Mucosa of stomach (tissue), 1 donor: ENCODE data around the gene RBBP5.

Source experiments
- H3K27me3 ChIP-seq: one replicate; pipeline ENCODE4 v1.7.0; 2013; ENCODE audit warnings: mild to moderate bottlenecking, low read length; ENCODE audit not compliant: control insufficient read depth, insufficient read depth
- H3K36me3 ChIP-seq: one replicate; pipeline ENCODE4 v1.7.0; 2013; ENCODE audit warnings: low read length; ENCODE audit not compliant: control insufficient read depth, insufficient read depth
- H3K4me1 ChIP-seq: one replicate; pipeline ENCODE4 v1.7.0; 2013; ENCODE audit warnings: mild to moderate bottlenecking, low read length; ENCODE audit not compliant: control insufficient read depth, insufficient read depth
- H3K4me3 ChIP-seq: one replicate; pipeline ENCODE4 v1.7.0; 2013; ENCODE audit warnings: low read length
- H3K9ac ChIP-seq: one replicate; pipeline ENCODE4 v1.7.0; 2013; ENCODE audit warnings: mild to moderate bottlenecking, low read length, moderate library complexity
- H3K9me3 ChIP-seq: one replicate; pipeline ENCODE4 v1.7.0; 2013; ENCODE audit warnings: mild to moderate bottlenecking, low read length, moderate library complexity; ENCODE audit not compliant: control insufficient read depth
- donor health status: Pancreatic carcinoma.

Gene RBBP5

DNA sequence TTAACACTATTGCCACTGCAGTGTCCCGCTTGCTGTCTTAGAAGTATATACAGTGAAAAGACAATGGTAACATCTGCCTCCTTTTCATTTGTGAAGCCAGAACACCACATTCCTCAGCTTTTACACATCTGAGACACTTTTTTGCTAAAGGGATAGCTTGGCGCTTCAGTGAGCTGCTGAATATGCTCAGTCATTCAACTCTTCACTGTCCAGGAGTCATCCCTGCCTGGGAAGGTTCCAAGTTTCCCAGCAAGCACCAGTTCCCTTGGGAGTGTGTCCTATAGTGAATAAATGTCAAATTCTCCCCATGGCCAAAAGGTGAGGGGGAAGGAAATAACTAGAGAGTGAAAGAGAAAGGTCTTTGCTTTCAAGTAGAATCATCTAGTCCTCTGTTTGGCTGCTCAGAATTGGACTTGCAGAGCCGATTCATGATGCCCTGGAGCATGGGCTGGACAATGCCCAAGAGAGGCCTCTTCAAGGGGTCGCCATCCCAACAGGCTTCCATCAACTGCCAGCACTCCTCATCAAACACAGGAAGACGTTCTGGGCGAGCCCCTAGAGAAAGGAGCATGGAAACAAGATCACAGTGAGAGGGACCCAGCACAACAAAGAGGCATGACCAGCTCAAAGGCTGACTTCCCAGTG lies 25.5 kb upstream of the RBBP5 start:
- no peaks in the 10 kb centered on the region for H3K9me3 ChIP-seq
- no peaks in the 10 kb centered on the region for H3K4me1 ChIP-seq
- H3K4me3 ChIP-seq, result no peak overlapping the region
- peaks cover 3% of the 10 kb centered on the region for H3K36me3 ChIP-seq
- no peak overlapping the region for H3K9ac ChIP-seq
- no peaks in the 10 kb centered on the region for H3K27me3 ChIP-seq

DNA sequence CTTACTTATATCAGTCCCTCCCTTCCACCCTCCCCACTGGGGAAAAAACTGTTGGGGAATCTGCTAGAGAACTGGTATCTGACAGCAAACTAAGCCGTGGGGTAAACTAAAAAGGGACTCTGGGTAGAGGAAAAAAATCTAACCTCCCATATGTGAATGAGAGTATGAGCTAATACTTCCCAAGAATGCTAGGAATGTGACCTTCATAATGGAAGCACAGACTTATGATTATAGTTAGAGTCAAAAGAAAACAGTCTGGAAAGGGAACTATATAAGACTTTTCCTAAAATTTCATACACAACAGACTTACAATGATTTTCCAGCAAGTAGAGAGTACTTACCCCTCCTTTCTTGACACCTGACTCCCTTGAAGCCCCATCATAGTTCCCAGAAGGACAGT lies 23.0 kb upstream of the RBBP5 start:
- no peak overlapping the region for H3K4me3 ChIP-seq
- no peaks in the 10 kb centered on the region for H3K27me3 ChIP-seq
- no peak overlapping the region for H3K9ac ChIP-seq
- no peaks in the 10 kb centered on the region for H3K9me3 ChIP-seq
- no peaks in the 10 kb centered on the region for H3K4me1 ChIP-seq
- peaks cover 3% of the 10 kb centered on the region for H3K36me3 ChIP-seq

DNA sequence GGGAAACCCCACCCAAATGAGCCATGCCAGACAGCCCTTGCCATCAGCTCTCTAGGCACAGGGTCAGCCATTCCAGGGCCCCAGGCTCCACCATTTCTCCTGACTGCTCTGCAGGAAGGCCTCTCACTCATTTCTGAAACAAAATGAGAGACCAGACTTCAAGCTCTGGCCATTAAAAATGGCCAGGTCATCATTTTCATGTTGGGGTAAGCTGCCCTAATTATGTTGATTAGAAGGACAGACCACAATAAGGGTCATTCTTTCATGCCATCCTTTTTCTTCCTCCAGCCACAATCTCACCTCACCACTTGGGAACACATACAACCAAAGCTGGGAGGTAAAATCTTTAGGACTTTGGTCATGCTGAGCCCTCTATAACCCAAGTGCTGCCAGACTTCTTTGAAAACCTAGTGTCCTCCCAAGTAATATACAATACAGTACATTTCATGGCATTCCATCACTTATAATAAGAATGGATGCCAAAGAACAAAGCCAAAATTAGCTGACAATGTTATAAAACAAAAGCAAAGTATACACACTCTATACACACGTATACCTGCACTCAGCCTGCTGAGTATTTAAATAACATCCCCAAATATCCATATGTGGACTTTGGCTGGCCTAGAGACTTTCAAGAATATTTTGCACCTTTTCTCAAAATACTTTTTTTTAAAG lies 22.4 kb upstream of the RBBP5 start:
- no peaks in the 10 kb centered on the region for H3K9me3 ChIP-seq
- H3K4me1 ChIP-seq, result no peaks in the 10 kb centered on the region
- H3K4me3 ChIP-seq, result no peak overlapping the region
- H3K27me3 ChIP-seq, result no peaks in the 10 kb centered on the region
- peaks cover 3% of the 10 kb centered on the region for H3K36me3 ChIP-seq
- H3K9ac ChIP-seq, result no peak overlapping the region

DNA sequence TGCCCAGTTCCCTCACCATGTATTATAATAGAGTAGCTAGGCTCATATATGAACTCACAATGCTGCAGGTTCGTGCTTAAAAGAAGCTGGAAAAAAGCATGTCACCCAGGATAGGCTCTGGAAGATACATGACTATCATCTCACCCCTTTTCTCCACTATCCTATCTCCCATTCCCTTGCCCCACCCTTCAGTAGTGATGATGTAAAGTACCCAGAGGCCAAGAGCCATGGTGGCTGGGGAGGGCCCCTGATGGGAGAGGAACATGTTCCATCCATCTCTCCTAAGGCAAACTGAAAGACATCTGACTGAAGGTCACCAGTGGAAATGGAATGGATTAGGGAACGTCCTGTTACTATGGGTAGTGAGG lies 20.3 kb upstream of the RBBP5 start:
- H3K4me3 ChIP-seq, result no peak overlapping the region
- no peak overlapping the region for H3K9ac ChIP-seq
- no peaks in the 10 kb centered on the region for H3K27me3 ChIP-seq
- H3K4me1 ChIP-seq, result no peaks in the 10 kb centered on the region
- H3K36me3 ChIP-seq, result no peaks in the 10 kb centered on the region
- H3K9me3 ChIP-seq, result no peaks in the 10 kb centered on the region

DNA sequence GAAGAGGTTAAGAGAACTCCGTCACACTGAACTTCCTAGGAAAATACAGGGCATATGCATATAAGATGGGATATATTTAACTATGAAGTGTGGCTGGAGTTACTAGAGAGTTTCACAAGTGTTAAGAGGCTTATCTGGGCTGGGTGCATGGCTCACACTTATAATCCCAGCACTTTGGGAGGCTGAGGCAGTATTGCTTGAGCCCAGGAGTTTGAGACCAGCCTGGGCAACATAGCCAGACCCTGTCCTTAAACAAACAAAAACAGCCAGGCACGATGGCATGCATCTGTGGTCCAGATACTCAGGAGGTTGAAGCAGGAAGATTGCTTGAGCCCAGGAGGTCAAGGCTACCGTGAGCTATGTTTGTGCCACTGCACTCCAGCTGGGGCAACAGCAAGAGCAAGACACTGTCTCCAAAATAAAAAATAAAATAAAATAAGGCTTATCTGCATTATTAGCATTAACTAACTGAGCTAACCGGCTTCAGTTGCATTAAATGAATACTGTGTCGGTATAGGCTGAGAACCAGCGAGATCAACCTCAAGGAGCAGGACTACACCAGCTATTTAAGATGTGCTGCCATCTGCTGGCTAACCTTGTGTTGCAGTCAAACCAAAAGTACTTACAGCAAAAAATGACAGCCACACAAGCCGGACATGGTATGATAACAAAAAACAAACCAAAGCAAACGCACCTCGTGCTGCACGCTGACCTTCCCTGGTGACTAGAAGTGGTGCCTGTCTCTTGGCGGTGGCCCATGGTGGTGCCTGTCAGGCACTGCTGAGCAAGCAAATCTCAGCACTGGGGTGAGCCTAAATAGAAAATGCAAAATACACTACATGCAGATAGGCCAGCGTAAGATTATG lies 19.7 kb upstream of the RBBP5 start:
- Histone ChIP-seq H3K36me3 (no peaks in the 10 kb centered on the region), H3K9me3 (no peaks in the 10 kb centered on the region), H3K27me3 (no peaks in the 10 kb centered on the region), H3K9ac (no peak overlapping the region), H3K4me1 (no peaks in the 10 kb centered on the region), H3K4me3 (no peak overlapping the region)

DNA sequence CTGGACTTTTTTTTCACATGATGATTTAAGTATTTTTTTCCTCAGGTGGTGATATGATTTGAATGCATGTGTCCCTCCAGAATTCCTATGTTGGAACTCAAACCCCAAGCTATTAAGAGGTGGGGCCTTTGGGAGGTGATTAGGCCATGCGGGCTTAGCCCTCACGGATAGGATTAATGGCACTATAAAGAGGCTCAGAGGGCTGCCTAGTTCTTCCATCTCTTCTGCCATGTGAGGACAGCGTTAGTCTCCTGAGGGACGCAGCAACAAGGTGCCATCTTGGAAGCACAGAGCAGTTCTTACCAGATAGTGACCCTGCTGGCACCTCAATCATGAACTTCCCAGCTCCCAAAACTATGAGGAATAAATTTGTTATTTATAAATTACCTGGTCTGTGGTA lies 18.3 kb upstream of the RBBP5 start:
- no peaks in the 10 kb centered on the region for H3K27me3 ChIP-seq
- H3K4me1 ChIP-seq, result no peaks in the 10 kb centered on the region
- no peaks in the 10 kb centered on the region for H3K9me3 ChIP-seq
- no peak overlapping the region for H3K9ac ChIP-seq
- no peak overlapping the region for H3K4me3 ChIP-seq
- no peaks in the 10 kb centered on the region for H3K36me3 ChIP-seq

DNA sequence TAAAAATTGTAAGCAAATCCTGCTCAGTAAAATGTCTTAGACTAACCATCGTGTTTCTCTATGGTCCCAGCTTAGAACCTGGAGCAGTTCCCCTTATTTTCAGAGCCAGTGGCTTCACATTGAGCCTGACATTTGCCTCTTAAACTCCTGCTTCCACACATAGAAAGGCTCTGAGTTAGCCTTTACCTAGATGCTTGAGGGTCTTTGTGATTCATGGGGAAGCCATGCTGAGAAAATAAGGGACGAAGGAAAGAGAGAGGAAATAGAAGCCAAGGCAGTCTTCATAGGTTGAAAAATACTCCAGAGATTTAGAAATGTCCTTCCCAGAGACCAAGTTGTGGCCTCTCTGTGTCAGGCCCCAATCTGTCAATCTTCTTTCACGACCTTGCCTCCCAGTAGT lies 16.1 kb upstream of the RBBP5 start:
- Histone ChIP-seq H3K9ac (no peak overlapping the region), H3K4me3 (no peak overlapping the region), H3K4me1 (no peaks in the 10 kb centered on the region), H3K36me3 (no peaks in the 10 kb centered on the region), H3K27me3 (no peaks in the 10 kb centered on the region), H3K9me3 (no peaks in the 10 kb centered on the region)

DNA sequence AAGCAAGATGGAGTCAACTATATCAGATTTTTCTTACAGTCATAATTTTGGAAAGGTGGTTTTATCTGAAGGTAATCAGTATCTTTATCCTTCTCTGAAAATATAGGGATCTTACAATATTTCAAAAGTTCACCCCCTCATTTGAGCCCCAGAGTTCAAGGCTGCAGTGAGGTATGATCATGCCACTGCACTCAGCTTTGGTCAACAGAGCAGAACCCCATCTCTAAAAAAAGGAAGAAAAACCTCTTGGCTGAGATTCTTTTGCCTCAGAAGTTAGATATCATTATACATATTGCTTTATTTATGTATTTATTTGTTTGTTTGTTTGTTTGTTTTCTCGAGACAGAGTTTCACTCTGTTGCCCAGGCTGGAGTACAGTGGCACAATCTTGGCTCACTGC lies 11.5 kb upstream of the RBBP5 start:
- Histone ChIP-seq H3K27me3 (no peaks in the 10 kb centered on the region), H3K9me3 (no peaks in the 10 kb centered on the region), H3K36me3 (no peaks in the 10 kb centered on the region), H3K9ac (no peak overlapping the region), H3K4me3 (no peak overlapping the region), H3K4me1 (no peaks in the 10 kb centered on the region)

DNA sequence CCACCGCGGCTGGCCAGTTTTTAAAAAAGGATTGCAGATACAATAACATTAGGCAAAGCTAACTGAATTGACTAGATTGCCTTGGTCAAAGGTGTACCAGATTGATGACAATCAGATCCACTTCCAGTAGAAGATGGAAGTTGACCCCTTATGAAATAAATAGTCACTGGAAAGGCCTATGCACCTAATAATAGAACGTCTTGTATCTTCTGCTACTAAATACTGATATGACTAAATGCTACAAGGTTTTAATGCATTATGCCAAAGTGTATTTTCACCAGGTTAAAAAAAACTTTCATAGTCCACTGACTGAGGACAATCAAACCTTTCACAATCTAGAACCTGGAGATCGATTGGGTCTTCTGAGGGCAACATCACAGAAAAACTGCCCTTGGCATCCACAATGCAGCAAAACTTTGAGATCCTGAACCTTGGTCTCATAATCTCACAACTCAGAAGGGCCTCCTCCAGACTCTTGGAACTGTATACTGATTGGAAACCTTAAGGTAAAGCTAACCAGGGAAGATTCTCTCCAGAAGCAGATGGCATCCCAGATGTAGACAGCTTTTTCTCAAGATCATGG lies 7.8 kb upstream of the RBBP5 start:
- H3K4me1 ChIP-seq, result no peaks in the 10 kb centered on the region
- no peaks in the 10 kb centered on the region for H3K9me3 ChIP-seq

DNA sequence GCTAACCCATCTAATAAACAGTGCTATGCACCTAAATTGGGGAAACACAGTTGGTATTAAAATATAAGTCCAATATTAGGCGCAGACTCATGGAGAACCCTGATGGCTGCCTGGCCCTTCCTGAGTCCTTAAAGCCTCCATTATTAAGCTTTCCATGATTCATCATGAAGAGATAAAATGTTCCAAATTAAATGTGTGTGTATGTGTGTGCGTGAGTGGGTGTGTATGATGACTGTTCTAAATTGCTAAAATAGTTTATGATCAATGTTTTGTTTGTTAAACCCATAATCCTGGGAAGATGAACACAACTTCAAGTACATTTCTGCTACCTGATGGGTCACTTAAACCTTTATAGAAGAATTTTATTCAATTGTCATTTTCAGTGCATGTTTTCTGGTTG lies 6.3 kb upstream of the RBBP5 start:
- Histone ChIP-seq H3K4me3 (no peak overlapping the region), H3K4me1 (no peaks in the 10 kb centered on the region), H3K36me3 (no peaks in the 10 kb centered on the region), H3K9me3 (no peaks in the 10 kb centered on the region), H3K9ac (no peak overlapping the region), H3K27me3 (no peaks in the 10 kb centered on the region)

More for the DNA sequence above, 7.8 kb upstream of the RBBP5 start:
- H3K27me3 ChIP-seq, result no peaks in the 10 kb centered on the region
- no peak overlapping the region for H3K4me3 ChIP-seq
- H3K9ac ChIP-seq, result no peak overlapping the region
- H3K36me3 ChIP-seq, result no peaks in the 10 kb centered on the region

DNA sequence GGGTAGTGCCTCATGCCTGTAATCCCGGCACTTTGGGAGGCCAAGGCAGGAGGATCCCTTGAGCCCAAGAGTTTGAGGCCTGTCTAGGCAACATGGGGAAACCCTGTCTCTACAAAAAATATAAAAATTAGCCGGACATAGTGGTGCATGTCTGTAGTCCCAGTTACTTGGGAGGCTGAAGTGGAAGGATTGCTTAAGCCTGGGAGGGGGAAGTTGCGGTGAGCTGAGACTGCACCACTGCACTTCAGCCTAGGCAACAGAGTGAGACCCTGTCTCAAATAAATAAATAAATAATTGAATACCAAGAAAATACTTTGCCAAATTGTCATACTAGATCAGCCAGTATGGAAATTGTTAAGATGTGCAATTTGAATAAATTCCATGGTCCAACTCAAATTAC lies 5.9 kb upstream of the RBBP5 start:
- no peaks in the 10 kb centered on the region for H3K36me3 ChIP-seq
- no peaks in the 10 kb centered on the region for H3K27me3 ChIP-seq
- no peak overlapping the region for H3K9ac ChIP-seq
- H3K4me1 ChIP-seq, result peaks cover 4% of the 10 kb centered on the region
- no peaks in the 10 kb centered on the region for H3K9me3 ChIP-seq
- no peak overlapping the region for H3K4me3 ChIP-seq

DNA sequence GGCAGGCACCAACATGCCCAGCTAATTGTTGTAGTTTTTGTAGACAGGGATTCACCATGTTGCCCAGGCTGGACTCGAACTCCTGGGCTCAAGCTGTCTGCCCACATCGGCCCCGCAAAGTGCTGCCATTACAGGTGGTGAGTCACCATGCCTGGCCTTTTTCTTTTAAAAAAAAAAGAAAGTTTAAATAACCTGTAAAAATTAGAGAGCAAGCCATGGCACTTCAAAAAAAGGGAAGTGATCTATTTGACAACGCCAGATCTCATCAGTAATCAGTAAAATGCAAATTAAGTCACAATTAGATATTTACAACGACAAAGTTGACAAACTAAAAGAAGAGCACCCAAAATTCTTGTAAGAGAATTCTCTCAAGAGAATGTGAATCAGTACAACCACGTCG lies 2.9 kb upstream of the RBBP5 start:
- no peaks in the 10 kb centered on the region for H3K27me3 ChIP-seq
- no peak overlapping the region for H3K9ac ChIP-seq
- no peaks in the 10 kb centered on the region for H3K36me3 ChIP-seq
- peaks cover 16% of the 10 kb centered on the region for H3K4me1 ChIP-seq
- no peak overlapping the region for H3K4me3 ChIP-seq
- no peaks in the 10 kb centered on the region for H3K9me3 ChIP-seq
